NB4 (cell line): ENCODE results near the gene SERPINI1.
A peak's percentile ranks its signal among the peaks of the same experiment; 100 is the strongest.

Source experiments
- DNase-seq: peaks from one replicate; pipeline ENCODE4 v3.0.0; 2010; ENCODE audit warnings: low read depth
- H3K4me3 ChIP-seq: one replicate; pipeline ENCODE4 v1.5.1; 2011; ENCODE audit warnings: mild to moderate bottlenecking, low read depth, low read length, moderate library complexity
- CTCF ChIP-seq: IDR thresholded peaks from one replicate; pipeline ENCODE4 v1.5.1; 2012; ENCODE audit warnings: low read depth, low read length
- MYC ChIP-seq: IDR thresholded peaks from 2 replicates; pipeline ENCODE4 v1.6.1; 2011; ENCODE audit warnings: low read depth, low read length
- POLR2A ChIP-seq: IDR thresholded peaks from 2 replicates; pipeline ENCODE4 v1.6.1; 2011; ENCODE audit warnings: mild to moderate bottlenecking; ENCODE audit not compliant: insufficient read length; ENCODE audit errors: extremely low read depth
- TF ChIP-seq, protein P1 (sequence below): IDR thresholded peaks from 2 replicates; pipeline ENCODE4 v1.6.1; 2011; ENCODE audit warnings: low read depth, low read length

Gene SERPINI1

DNA sequence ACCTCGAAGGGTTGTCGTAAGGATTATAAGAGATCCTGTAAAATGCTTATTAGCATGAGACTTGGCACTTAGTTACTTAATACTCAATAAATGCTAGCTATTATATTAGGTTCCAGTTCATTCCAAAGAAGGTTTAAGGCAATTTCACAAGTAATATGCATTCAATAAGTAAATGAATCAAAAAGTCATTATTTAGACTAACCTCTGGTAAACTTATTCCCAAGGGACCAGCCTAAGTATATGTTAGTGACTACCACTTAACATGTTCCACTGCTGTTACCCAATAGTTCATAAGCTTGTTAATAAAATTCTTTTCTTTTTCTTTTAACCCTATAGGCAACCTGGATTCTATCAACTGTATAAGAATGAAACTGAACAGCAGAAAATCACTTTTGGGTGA lies 5.9 kb upstream of the SERPINI1 start:
- peak; percentile 22 for DNase-seq
- H3K4me3 ChIP-seq, result no peak overlapping the region
- TF ChIP-seq, protein P1, sequence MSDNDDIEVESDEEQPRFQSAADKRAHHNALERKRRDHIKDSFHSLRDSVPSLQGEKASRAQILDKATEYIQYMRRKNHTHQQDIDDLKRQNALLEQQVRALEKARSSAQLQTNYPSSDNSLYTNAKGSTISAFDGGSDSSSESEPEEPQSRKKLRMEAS, result no peak
- no peak for TF ChIP-seq MYC
- TF ChIP-seq POLR2A, result no peak
- no peak for TF ChIP-seq CTCF

DNA sequence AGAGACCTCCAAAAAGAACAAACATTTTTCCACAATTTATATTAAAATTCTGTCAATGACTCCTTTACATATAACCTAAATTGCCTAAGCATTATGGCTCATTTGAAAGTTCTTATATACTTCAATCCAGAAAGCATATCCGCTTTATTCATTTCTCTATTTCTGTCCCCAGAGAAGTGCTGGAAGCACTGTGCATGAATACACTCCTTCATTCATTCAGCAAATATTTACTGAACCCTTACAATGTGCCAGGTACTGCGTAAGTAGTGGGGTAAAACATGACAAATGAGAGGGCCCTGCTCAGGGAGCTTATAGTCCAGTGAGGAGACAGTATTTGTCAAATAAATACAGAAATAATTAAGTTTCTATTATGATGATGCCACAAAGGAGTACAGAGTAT lies 4.1 kb upstream of the SERPINI1 start:
- H3K4me3 ChIP-seq, result peak overlapping the region; percentile 10
- no peak for TF ChIP-seq MYC
- TF ChIP-seq, protein P1, result no peak
- DNase-seq, result no peak

DNA sequence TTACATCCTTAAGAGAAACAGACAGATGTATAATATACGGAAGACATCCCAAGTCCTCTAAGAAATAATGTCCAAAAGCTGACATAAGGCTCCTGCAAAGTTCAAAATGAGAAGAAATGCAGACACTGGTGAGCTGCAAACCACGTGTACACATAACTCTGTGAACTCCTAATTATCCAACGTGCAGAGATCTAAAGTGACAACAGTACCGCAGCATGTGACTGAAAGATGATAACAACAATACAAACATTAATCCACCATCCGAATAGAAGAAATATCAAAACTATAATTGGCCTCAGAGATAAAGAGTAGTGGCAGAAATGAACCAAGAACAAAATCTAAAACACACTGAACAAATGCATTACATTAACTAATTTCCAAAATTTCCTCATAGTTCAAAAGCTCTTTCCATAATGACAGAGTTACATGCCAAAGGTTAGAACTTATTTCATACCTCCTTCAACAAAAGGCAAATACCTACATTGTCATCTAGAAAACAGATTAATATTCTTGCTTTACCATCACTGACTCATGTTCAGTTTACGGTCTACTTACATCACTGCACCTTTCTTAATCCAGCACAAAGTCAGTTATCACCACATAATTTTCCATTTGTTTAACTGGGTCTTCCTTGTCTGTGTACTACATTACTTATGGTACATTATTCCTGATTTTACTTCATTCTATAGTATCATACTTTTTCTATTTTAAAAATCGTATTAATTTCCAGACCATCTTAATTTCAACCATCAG lies 3.0 kb upstream of the SERPINI1 start:
- no peak for DNase-seq
- peak overlapping the region; percentile 98 for H3K4me3 ChIP-seq
- no peak for TF ChIP-seq MYC

DNA sequence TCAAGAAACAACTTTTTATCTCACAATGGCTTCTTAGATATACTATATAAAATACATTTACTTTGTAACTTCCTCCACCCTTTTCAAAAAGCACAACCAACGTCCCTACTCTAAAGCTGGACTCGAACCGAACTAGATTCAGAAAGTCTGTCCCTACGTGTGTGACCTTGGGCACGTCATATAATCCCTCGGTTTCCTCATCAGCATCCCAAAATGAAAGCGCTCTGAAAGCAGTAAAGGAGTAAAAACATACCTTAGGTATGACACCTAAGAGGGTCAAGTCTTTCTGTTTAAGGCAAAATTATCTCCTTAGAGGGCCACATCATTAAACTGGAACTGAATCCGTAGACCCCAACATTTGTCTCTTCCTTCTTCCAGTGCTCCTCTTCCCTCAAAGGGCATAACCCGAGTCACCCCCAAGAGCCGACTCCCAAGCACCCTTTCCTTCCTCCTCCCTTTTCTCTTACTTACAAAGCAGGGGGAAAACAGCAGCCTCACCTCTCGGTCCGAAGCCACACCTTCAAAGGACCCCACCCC lies 1.5 kb upstream of the SERPINI1 start:
- DNase-seq, result no peak
- peak overlapping the region; percentile 98 for H3K4me3 ChIP-seq
- TF ChIP-seq CTCF, result no peak
- TF ChIP-seq, protein P1, result no peak
- no peak for TF ChIP-seq POLR2A
- no peak for TF ChIP-seq MYC

DNA sequence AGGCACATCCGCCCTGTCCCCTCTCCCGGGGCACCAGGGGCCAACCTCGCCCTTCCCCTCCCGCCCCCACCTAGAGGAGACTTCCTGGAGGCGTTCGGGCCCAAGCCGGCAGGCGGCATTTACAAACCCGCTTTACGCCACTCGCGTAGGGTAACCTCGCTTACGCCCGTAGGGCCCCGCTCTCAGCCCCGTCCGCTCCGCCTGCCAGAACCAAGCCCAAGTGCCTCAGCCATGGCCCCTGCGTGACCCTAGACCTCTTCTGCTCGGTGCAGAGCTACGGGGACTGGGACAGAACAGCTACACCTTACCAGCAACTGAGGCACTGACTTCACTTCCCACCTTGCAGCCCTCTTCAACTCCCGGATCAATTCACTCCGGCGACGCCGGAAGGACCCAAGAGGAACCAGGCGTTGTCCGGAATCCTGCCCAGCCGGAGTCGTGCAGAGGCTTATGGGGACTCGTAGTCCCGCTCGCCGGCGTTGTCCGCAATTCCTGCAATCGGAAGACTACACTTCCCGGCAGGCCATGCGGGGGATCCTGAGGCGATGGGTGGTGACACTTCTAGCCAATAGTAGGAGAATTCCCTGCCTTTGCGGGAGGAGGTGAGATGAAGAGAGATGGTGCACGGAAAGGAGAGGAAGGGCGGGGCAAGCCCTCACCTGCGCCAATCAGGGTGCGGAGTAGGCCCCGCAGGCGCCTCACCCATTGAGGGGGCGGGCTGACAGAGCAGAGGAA lies 856 bp upstream of the SERPINI1 start, which contains the start of gene PDCD10:
TSS of gene PDCD10 (minus strand) at position 395 of the 735 bp plus-strand sequence. CDS start 14,735 bp downstream, outside the sequence.
- no peak for TF ChIP-seq CTCF
- TF ChIP-seq, protein P1, result 0 out of 2 replicates have a peak, but pooled peaks have one; percentile 48
- peak; percentile 50 for TF ChIP-seq MYC
- peak; percentile 54 for TF ChIP-seq POLR2A
- peak within 1 kb of the TSS; percentile 98 for H3K4me3 ChIP-seq
- DNase-seq, result peak; percentile 98

DNA sequence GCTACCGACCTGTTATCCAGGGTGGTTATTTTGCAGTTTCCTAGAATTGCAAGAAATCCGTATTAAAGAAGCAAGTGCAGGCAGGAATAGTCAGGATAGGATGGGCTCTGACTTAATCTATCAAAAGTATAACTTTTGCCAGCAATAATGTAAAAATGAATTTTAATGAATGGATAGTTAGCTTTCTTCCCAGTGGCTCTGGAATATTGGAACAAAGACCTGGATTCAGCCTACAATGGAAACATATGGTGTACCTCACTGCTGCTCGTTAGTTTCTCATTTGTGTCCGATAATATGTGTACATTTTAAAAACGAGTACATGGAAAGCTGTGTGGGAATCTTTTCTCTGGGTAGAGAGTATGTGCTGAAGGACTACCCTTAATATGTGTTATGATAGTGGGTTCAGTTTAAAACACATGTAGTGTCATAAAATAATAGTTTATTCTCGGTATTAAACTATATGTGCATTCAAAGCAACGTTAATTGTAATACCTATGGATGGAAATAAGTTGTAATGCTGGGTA lies 805 bp downstream of the SERPINI1 start:
- peak overlapping the region; percentile 98 for H3K4me3 ChIP-seq
- TF ChIP-seq, protein P1, result no peak
- no peak for TF ChIP-seq POLR2A
- TF ChIP-seq CTCF, result no peak
- no peak for TF ChIP-seq MYC
- DNase-seq, result no peak
